ENCODE data around the gene CBX7. TPM values are rescaled to one million over a fixed set of nuclear protein-coding genes. Genes with fewer than 3 reads are reported as not detected.

Gene CBX7
- total RNA-seq, 4 donors from 2014 or later = 41.2 to 58.6 (median 53.2) TPM

GRCh38 chr22:39142088-39142680 lies 10.3 kb downstream of the CBX7 start:
- H3K4me1 ChIP-seq = peaks cover 0 to 18% (median 7%) of the 10 kb centered on the region in 4 donors
- no peaks in the 10 kb centered on the region for H3K27me3 ChIP-seq
- peaks cover 0 to 9% (median 0%) of the 10 kb centered on the region in 3 donors for H3K36me3 ChIP-seq
- DNase-seq = peak in 1 of 3 donors; percentile 41
- no peak overlapping the region for H3K4me3 ChIP-seq
- H3K9me3 ChIP-seq = no peaks in the 10 kb centered on the region
- TF ChIP-seq POLR2A (IDR thresholded peaks at IDR 0.05) (no peak), CTCF (IDR thresholded peaks at IDR 0.05) (no peak)
- H3K27ac ChIP-seq = no peak overlapping the region

- no peak overlapping the region for H3K27ac ChIP-seq
- no peaks in the 10 kb centered on the region for H3K9me3 ChIP-seq
- H3K27me3 ChIP-seq = no peaks in the 10 kb centered on the region
- peak in 1 of 3 donors; percentile 21 for DNase-seq
- H3K4me3 ChIP-seq = no peak overlapping the region
- TF ChIP-seq POLR2A (IDR thresholded peaks at IDR 0.05) = no peak
- TF ChIP-seq CTCF (IDR thresholded peaks at IDR 0.05) = no peak
- peaks cover 0 to 7% (median 4%) of the 10 kb centered on the region in 4 donors for H3K4me1 ChIP-seq
- H3K36me3 ChIP-seq = peaks cover 0 to 9% (median 0%) of the 10 kb centered on the region in 3 donors
Measured at GRCh38 chr22:39139933-39140332, 12.5 kb downstream of the CBX7 start.

GRCh38 chr22:39138357-39138997 lies 14.0 kb downstream of the CBX7 start:
- Histone ChIP-seq H3K4me1 (no peaks in the 10 kb centered on the region), H3K36me3 (peaks cover 0 to 18% (median 0%) of the 10 kb centered on the region in 3 donors), H3K27ac (no peak overlapping the region), H3K27me3 (no peaks in the 10 kb centered on the region), H3K9me3 (no peaks in the 10 kb centered on the region), H3K4me3 (no peak overlapping the region)
- peak in 1 of 3 donors; percentile 36 for DNase-seq
- no peak for TF ChIP-seq POLR2A (IDR thresholded peaks at IDR 0.05)
- TF ChIP-seq CTCF (IDR thresholded peaks at IDR 0.05) = no peak

- Histone ChIP-seq H3K36me3 (peaks cover 0 to 26% (median 0%) of the 10 kb centered on the region in 3 donors), H3K4me3 (no peak overlapping the region), H3K4me1 (peaks cover 0 to 3% (median 2%) of the 10 kb centered on the region in 4 donors), H3K27me3 (no peaks in the 10 kb centered on the region), H3K9me3 (no peaks in the 10 kb centered on the region), H3K27ac (no peak overlapping the region)
- no peak for DNase-seq
- TF ChIP-seq POLR2A (IDR thresholded peaks at IDR 0.05) (no peak), CTCF (IDR thresholded peaks at IDR 0.05) (no peak)
Measured at GRCh38 chr22:39136317-39136716, 16.2 kb downstream of the CBX7 start.

GRCh38 chr22:39135092-39135896 lies 17.2 kb downstream of the CBX7 start:
- TF ChIP-seq POLR2A (IDR thresholded peaks at IDR 0.05) = no peak
- TF ChIP-seq CTCF (IDR thresholded peaks at IDR 0.05) = peak in 3 of 6 experiments; percentile 23 to 29 (median 25)
- Histone ChIP-seq H3K4me1 (peaks cover 0 to 11% (median 3%) of the 10 kb centered on the region in 4 donors), H3K4me3 (no peak overlapping the region), H3K27ac (no peak overlapping the region), H3K9me3 (no peaks in the 10 kb centered on the region), H3K27me3 (no peaks in the 10 kb centered on the region), H3K36me3 (peaks cover 0 to 20% (median 0%) of the 10 kb centered on the region in 3 donors)
- DNase-seq = peak in 1 of 3 donors; percentile 55

Measured in Peyer's patch (tissue), 4 donors.